Measurements from ENCODE around the gene CFAP97D1.

Gene CFAP97D1

GRCh38 chr17:43827596-43827995 lies 47.4 kb downstream of the CFAP97D1 start:
- no peak for DNase-seq (ENCODE audit: low spot score)

DNA sequence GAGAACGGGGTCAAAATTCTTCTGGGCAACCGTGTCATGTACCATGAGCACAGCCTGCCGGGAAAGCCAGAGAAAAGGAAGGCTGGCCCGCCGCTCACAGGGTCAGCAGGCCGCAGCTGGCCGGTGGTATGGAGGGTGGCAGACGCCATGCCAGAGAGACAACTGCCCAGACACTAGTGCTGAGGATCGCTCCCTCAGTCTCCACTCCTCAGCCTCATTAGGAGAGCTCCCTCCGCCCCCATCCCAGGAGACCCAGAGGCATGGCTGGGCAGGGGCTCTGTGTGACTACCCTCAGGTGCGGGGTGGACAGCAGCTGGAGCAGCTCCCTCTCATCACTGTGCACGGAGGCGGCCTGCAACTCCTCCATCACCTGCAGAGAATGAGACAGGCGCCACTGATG lies 49.5 kb downstream of the CFAP97D1 start:
- DNase-seq (ENCODE audit: low spot score): no peak

DNA sequence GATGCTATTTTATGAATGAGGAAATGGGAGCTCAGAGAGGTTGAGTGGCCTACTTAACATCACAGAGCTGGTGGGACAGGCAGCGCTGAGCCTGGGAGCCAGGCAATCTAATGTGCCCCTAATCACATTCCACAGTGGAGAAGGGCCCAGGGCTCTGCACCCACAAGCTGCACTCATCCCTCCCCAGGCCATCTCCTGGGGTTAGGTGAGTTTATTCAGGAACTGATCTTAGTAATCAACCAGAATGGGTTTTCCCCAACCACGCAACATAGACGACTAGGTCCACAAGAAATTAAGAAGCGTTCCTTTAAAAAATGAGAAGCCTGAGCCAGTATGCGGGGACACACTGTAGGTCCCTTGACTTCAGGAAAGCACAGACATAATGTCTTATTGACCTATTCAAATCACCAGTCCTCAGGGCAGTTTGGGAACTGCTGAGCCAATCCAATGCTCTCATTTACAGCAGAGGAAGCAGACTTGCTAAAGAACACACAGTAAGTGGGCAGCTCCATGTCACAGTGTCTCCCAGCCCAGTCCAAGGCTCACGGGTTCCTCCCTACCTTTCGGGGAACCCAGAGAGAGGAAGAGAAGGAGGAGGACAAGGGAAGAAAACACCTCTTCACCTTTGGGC lies 50.4 kb downstream of the CFAP97D1 start:
- DNase-seq (ENCODE audit: low spot score): no peak

DNA sequence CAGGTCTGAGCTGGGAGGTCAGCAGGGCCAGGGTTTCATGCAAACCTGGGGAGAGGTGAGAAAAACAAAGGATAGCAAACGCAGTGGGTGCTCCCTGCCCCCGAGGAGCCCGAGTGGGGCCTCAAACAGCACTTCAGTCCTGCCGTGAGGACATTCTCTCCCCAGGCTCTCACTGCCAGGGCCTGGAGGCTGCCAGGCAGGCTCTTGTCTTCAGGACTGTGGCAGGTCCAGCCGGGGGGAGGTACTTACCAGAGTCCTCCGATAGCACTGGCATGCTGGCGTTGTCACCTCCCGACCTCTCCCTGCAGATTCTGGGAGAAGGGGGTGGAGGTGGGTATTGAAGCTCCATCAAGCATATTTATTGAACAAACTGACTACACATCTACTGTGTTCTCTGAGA lies 51.4 kb downstream of the CFAP97D1 start:
- DNase-seq (ENCODE audit: low spot score): no peak

DNA sequence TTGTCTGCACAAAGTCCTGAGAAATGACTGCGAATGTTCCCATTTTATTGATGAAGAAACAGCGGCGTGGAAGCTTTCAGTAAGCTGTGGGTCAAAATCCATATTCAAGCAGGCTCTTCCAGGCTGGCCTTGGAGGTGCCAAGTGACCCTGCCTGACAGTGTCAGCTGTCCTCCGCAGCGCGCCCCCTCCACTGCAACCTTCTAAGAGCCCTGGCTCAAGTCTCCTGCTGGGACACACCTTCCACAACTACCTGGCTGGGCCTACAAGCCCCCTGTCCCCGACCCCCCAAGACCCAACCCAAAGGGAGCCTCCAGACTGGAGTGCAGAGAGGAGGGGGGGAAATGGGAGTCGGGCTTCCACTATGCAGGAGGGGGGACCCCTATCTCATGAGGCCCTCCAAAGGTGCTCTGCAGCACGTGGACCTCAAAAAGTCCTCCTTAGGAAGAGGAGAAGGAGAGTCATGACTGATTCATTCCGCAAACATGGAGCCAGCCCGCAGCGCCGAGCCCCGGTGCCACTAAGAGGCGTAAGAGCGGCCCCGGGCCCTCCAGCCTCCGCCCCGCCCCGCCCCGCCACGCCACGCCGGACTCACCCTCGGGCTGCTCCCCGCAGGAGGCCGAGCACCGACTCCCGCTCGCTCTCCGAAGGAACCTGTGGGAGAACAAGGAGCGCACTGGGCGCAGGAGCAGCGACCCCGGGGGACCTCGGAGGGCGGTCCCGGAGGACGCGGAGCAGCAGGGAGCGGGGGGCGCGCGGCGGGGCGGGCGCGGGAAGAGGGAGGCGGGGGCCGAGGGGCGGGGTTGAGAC lies 52.1 kb downstream of the CFAP97D1 start:
- peak; percentile 80 for DNase-seq (ENCODE audit: low spot score)

DNA sequence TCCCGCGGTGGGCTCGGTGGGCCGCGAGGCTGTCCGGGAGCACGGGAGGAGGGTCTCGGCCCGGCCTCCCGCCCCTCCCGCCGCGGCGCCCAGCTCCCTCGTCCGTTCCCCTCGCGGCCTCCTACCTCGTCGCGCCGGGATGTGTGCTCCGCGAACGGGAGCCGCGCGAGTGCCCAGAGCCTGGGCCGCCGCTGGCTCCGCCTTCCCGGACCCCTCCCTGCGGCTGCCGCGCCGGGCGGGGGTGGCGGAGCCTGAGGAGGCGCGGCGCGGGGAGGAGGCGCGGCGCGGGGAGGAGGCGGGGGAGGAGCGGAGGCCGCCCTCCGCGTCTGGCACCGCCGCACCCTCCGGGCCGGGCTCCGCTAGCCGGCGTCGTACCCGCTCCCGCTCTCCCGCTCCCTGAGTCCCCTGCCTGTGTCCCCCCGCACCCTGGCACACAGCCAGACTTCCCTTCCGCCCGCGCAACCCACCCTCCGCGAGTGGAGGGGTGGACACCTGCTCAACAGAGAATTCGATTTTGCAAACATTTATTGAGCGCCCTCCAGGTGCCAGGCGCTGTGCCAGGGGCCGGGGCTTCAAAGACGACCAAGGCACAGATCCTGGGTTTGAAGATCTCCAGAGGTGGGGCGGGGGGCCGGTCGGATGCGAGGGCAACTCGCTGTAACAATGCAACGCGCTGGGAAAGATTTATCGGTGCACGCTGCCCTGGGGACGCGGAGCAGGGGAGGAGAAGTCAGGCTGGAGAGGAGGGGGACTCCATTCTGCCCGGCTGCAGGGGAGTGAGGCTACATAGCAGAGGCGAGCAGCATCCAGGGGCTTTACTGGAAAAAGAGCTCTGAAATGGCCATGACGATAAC lies 53.0 kb downstream of the CFAP97D1 start, which contains the start of gene MPP3:
Gene MPP3, minus strand, starts transcription at position 171 of the 854 bp plus-strand sequence. CDS start 1,240 bp downstream, outside the sequence.
- peak; percentile 96 for DNase-seq (ENCODE audit: low spot score)

DNA sequence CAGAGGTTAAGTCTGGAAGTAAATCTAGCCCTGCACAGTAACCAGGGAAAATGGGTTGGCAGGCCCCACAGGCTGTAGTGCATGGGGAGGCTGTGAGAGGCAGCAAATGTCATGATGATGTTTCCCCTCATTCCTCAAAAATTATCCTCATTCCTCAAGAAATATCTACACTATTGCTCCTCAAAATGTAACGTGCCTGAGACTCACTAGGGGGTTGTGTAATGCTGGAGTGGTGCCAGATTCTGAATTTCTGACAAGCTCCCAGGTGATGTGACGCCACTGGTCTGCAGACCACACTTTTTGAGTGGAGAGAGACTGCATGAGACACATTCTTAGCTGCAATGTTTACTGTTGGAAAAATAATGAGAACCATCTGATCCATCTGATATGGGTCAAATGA lies 53.9 kb downstream of the CFAP97D1 start:
- no peak for DNase-seq (ENCODE audit: low spot score)
